DMS153 treated with DMSO at 0.1 percent for 48 hours (cell line): ENCODE results near the gene WFDC10A.
"Not testable (repeated sequence)": the region's sequence is repeated elsewhere in the genome, so short reads cannot be mapped to it uniquely, and the experiment has no call there.

Source experiments
- DNase-seq: peaks from one replicate; lab custom pipeline; 2025; ENCODE audit not compliant: unreplicated experiment; lab: John Stamatoyannopoulos, UW

Gene WFDC10A

GRCh38 chr20:45647441-45648050 is 18.0 kb downstream of the WFDC10A start:
- DNase-seq = no peak

- DNase-seq = no peak
Observed at GRCh38 chr20:45649312-45649863, 19.8 kb downstream of the WFDC10A start.

- peak; percentile 28 for DNase-seq
Observed at GRCh38 chr20:45651726-45652125, 22.2 kb downstream of the WFDC10A start.

- not testable (repeated sequence) for DNase-seq
Observed at GRCh38 chr20:45657038-45657437, 27.5 kb downstream of the WFDC10A start.

- no peak for DNase-seq
Observed at GRCh38 chr20:45670139-45670538, 40.6 kb downstream of the WFDC10A start, which contains the start of gene WFDC11. WFDC11 (minus strand) TSS chr20:45670239; CDS start chr20:45650600, 19,639 bp downstream.

GRCh38 chr20:45672765-45673164 is 43.2 kb downstream of the WFDC10A start:
- DNase-seq = no peak

GRCh38 chr20:45679650-45680049 is 50.1 kb downstream of the WFDC10A start:
- no peak for DNase-seq
